GM18505 (cell line): ENCODE data around the gene PKP2.
"Not testable (repeated sequence)": the region's sequence is repeated elsewhere in the genome, so short reads cannot be mapped to it uniquely, and the experiment has no call there.

ENCODE experiments used
- ATAC-seq: cut with Tn5 transposase; IDR thresholded peaks from one replicate; pipeline ENCODE4 v1.9.1; 2021; ENCODE audit not compliant: unreplicated experiment
- POLR2A ChIP-seq: IDR thresholded peaks from 4 replicates; pipeline ENCODE4 v1.6.1; 2011; ENCODE audit warnings: borderline replicate concordance; ENCODE audit not compliant: insufficient read depth, insufficient read length; ENCODE audit errors: extremely low read depth

Gene PKP2

GRCh38 chr12:32891526-32891925 is 5.1 kb downstream of the PKP2 start:
- TF ChIP-seq POLR2A, result no peak
- no peak for ATAC-seq

DNA sequence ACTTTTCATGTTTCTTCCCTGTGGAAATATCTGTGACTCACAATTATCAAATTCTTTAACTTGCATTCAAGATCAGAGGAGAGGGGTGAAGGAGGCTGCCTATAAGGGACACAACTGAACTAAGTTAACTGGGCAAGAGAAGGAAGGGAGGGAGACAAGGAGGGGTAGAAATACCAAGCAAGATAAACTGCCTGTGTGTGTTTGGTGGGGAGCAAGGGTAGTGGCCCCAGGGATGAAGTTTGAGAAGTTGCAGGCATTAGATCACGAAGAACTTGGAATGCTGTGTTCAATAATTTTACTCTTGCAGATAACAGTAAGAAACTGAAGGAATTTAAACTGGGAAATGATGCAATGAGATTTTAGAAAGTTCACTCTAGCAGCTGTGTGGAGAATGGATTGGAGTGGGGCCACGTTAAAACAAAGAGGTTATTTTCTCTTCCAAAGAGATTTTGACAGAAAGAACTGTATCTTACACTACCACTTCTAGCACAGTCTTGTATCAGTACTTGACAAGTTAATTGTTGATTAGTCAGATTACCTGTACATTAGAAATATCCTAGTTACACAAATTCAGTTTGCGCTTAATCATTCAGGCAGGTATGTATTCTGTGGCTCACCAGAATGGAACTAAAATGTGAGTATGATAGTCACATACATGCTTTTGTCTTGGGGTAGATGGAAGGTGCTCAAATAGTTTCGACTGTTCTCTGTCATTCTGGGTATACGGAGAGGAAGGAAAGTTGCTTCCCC is 7.4 kb downstream of the PKP2 start:
- ATAC-seq, result no peak
- no peak for TF ChIP-seq POLR2A

GRCh38 chr12:32887058-32887457 is 9.5 kb downstream of the PKP2 start:
- TF ChIP-seq POLR2A, result no peak
- ATAC-seq, result no peak

DNA sequence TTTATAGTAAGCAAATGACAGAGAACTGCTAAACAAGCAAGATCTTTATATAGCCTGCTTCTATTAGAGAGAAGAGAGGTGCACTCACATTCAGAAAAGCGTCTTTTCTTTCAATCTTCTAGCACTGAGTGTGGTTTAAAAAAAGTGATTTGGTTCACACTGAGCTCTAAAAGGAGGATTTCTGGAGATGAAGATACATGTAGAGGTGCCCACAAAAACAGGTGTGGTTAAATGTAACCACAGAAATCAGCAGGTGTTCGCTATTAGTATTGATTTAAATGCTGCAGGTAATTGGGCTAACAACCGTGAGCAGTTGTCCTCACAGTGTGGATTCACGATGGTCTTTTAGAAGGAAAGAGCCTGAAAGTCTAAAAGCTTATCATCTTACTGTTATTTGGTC is 10.7 kb downstream of the PKP2 start:
- TF ChIP-seq POLR2A, result no peak
- ATAC-seq, result no peak

DNA sequence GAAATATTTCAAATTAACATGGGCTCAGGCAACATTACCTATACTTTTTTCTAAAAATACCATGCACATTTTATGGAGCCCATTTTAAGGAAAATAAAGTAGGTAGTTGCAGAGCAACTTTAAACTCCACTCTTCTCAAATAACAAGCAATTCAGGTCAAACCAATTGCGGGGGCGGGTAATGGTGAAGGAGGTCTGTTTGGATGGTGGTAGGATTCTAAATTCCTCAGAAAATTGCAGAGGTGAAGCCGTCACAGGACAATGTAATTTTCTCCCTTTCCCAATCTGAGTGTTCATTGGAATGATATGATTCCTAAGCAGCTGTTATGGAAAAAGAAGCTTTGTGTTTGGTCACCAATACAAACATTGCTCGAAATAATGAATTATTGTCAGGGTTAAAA is 11.6 kb downstream of the PKP2 start:
- TF ChIP-seq POLR2A, result no peak
- ATAC-seq, result no peak

DNA sequence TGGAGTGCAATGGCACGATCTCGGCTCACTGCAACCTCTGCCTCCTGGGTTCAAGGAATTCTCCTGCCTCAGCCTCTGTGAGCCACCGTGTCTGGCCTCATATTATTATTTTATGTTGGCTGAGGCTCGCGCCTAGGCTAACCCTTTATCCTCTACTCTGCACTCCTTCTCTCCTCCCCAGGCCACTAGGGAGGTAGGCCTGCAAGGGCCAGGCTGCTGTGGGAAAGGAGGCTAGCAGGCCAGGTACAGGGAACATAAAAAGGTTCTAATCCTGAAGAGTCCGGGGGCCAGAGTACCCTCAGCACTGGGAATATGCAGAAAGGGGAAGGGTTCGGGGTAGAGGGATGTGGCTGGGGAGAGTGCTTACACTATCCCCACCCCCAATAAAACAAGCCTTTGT is 14.9 kb downstream of the PKP2 start:
- TF ChIP-seq POLR2A, result no peak
- no peak for ATAC-seq

DNA sequence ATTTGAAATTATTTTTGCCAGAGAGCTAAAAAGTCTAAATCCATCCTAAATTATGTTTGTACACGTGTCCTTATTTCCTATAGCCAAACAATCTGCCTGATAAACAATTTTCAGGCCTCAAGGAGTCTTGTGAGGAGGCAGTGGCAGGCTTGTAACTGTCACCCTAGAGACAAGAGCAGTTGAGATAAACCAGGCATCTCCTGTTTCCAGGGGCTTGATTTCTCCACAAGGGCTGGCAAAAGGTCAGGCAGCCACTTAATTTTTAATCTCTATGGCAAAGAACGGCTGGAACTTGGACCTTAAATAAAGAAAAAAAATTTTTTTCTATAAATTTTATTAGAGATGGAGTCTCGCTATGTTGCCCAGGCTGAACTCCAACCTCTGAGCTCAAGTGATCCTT is 15.5 kb downstream of the PKP2 start:
- no peak for TF ChIP-seq POLR2A
- no peak for ATAC-seq

DNA sequence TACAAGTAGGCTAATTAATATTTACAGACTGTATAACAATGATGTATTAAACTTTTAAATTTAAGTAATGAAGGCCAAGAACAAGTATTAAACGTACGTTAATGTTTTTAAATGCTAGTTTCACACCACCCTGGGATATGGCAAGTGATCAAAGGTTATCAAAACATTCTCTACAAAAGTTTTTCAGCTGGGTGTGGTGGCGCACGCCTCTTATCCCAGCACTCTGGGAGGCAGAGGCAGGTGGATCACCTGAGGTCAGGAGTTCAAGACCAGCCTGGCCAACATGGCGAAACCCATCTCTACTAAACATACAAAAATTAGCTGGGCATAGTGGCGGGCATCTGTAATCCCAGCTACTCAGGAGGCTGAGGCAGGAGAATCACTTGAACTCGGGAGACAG is 17.5 kb downstream of the PKP2 start:
- not testable (repeated sequence) for ATAC-seq

- no peak for ATAC-seq
- no peak for TF ChIP-seq POLR2A
These were observed 18.7 kb downstream of the PKP2 start for GRCh38 chr12:32877601-32878459.

GRCh38 chr12:32876004-32876403 is 20.6 kb downstream of the PKP2 start:
- TF ChIP-seq POLR2A, result no peak
- no peak for ATAC-seq

DNA sequence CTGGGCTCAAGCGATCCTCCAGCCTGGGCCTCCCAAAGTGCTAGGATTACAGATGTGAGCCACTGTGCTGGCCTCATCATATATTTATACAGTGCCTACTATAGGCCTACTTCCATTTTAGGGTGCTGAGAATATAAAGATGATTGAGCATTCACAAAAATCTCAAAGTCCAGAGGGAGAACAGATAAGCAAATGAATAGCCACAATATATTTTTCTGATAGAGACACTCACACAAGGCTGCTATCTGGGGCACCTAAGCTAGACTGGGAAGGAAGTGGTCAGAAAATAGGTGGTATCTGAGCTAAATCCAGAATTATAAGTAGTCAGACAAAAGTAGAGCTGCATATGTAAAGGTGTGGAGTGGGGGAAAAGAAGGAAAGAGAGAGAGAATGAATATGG is 21.6 kb downstream of the PKP2 start:
- no peak for ATAC-seq

DNA sequence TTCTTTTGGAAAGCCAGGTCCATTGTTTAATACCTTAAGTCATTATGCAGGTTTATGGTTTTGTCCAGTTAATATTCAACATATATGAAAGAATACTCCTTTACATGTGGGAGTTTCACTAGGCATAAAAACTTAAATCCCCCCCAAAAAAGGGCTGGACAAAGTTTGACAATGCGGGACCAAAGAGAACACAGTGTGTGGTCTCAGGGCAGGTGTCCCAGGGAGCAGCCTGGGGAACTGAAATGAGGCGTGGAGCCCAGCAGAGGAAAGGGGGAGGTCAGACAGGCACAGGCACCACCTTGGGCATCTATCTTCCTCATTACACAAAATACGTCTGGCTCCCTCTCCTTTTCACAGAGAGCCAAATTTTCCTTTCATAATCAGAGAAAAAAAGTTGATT is 22.5 kb downstream of the PKP2 start:
- no peak for ATAC-seq
- TF ChIP-seq POLR2A, result no peak

More for the DNA sequence above, 21.6 kb downstream of the PKP2 start:
- no peak for TF ChIP-seq POLR2A

DNA sequence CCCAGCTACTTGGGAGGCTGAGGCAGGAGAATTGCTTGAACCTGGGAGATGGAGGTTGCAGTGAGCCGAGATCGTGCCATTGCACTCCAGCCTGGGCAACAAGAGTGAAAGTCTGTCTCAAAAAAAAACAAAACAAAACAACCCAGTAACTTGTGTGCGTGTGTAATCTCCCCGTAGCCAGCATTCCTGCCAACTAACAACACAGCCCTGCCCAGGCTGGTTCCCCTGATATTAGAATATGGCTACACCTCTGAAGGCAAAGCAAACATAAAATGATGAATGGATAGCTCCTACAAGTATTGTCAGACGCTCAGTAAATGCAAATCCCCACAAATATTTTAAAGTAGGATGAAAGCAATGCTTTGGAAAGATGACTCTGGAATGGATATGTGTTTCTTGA is 24.2 kb downstream of the PKP2 start:
- ATAC-seq, result not testable (repeated sequence)

DNA sequence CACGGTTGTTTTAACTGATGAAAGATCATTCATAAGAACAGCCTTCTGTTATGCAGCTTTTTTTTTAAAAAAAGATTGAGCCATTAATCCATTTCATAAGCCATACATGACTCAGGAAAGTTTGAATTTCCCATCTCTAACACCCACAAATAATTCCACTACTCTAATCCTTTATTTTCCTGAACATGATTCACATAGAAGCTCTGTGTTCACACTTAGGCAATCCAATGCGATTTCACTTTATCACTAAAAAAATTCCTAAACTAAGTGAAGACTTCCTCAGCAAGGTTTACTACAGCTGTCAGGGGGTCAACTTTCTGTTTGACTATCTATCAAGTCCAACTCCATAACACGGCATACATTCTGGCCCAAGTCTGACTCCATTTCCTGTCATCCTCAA is 25.9 kb downstream of the PKP2 start:
- TF ChIP-seq POLR2A, result no peak
- no peak for ATAC-seq

DNA sequence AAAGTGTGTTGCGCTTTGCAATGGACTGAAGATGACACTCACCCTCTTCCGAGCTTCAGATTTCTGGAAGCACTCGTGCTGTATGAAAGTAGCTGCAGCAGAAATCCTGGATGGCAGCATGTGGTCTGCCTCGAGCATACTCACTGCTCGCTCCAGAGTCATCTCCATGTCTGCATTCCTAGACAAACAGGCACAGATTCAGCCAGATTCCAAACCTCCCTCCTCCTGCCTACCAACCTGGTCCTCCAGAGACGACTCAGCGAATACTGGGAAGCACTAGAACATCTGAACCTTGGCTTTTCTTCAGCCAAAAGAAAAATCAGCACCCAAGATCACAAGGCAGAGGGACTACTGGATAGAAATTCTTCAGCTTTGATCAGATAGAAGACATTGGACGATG is 27.7 kb downstream of the PKP2 start:
- no peak for ATAC-seq
- no peak for TF ChIP-seq POLR2A

DNA sequence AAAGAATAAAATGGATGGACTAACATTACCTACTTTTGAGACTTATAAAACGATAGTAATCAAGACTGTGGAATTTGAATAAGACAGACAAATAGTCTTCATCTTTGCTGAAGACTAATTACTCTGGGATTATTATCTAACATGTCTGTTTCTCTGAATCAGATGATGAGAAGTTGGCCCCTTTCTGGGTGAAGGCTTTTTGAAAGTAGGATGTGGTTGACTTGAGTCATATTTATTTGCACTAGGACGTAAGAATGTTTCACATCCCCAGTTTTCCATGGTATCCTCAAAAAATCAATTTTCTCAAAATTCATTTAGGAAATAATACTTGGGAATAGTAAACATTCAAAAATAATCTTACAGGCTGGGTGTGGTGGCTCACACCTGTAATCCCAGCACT is 31.8 kb downstream of the PKP2 start:
- ATAC-seq, result no peak
- TF ChIP-seq POLR2A, result no peak
